Tibial nerve (tissue), 4 donors: ENCODE measurements around the gene CAT. TPM values are rescaled to one million over a fixed set of nuclear protein-coding genes. Genes with fewer than 3 reads are reported as not detected.

Experiments used
- DNase-seq, 2 donors: peaks; one replicate each; pipeline ENCODE4 v3.0.0-alpha.2; 2019; ENCODE audit warnings: low spot score in 2 of 2
- H3K27ac ChIP-seq, 4 donors: fragments of 200-600 bp; sonication (generic) in 3 of 4; one replicate each; pipeline ENCODE4 v1.5.1; 2017 to 2019; ENCODE audit warnings: mild to moderate bottlenecking in 1 of 4
- H3K27me3 ChIP-seq, 2 donors: fragments of 200-600 bp; sonication (generic) in 1 of 2; one replicate each; pipeline versions ENCODE4 v1.5.1 to v1.6.0; 2017 to 2019
- H3K36me3 ChIP-seq, 3 donors: fragments of 200-600 bp; sonication (generic); one replicate each; pipeline ENCODE4 v1.5.1; 2018 to 2019
- H3K4me1 ChIP-seq, 4 donors: fragments of 200-600 bp; sonication (generic) in 3 of 4; one replicate each; pipeline ENCODE4 v1.5.1; 2017 to 2019
- H3K4me3 ChIP-seq, 4 donors: fragments of 200-600 bp; sonication (generic) in 3 of 4; one replicate each; pipeline ENCODE4 v1.5.1; 2017 to 2019; ENCODE audit warnings: mild to moderate bottlenecking in 1 of 4, moderate library complexity in 1 of 4
- H3K9me3 ChIP-seq, 4 donors: fragments of 200-600 bp; sonication (generic) in 3 of 4; one replicate each; pipeline ENCODE4 v1.5.1; 2017 to 2019
- EP300 ChIP-seq, 2 donors: sonication (generic); formaldehyde crosslinking; IDR thresholded peaks; one replicate each; pipeline ENCODE4 v1.6.1; 2017; ENCODE audit warnings: antibody characterized with exemption in 2 of 2, mild to moderate bottlenecking in 1 of 2
- POLR2A ChIP-seq, 2 donors: fragments of 450-650 bp; IDR thresholded peaks; one replicate each; pipeline ENCODE4 v1.6.1; 2017; ENCODE audit warnings: antibody characterized with exemption in 2 of 2, mild to moderate bottlenecking in 2 of 2, moderate library complexity in 2 of 2
- WGBS, 2 donors: methylation state at CpG; one replicate each; pipeline ENCODE4 v1.1.5; 2018; 5-methylcytosine and 5-hydroxymethylcytosine counted together
- total RNA-seq, 4 donors: library from RNA; depleted of rRNA; stranded (reverse); fragments of >200 nt; gene quantifications; one replicate each; pipeline ENCODE4 v1.1.0, GENCODE V29; 2016
- TF ChIP-seq, protein P1 (sequence below), 5 experiments: fragments of 200-600 bp in 3 of 5; fragments of 450-650 bp in 2 of 5; sonication (generic) in 3 of 5; IDR thresholded peaks; one replicate each; pipeline ENCODE4 v1.5.1; 2016 to 2019; ENCODE audit warnings: antibody characterized with exemption in 5 of 5, mild to moderate bottlenecking in 3 of 5, moderate library complexity in 2 of 5

Gene CAT
- total RNA-seq, 4 donors from 2014 or later = 101 to 230 (median 147) TPM

GRCh38 chr11:34408580-34409172 is 30.1 kb upstream of the CAT start:
- WGBS, 2 donors = 81 to 90% methylated on average over 2 of the region's 2 CpGs
- no peak overlapping the region for H3K4me3 ChIP-seq
- H3K4me1 ChIP-seq = no peaks in the 10 kb centered on the region
- H3K27me3 ChIP-seq = no peaks in the 10 kb centered on the region
- no peak overlapping the region for H3K27ac ChIP-seq
- peaks cover 0 to 16% (median 4%) of the 10 kb centered on the region in 4 donors for H3K9me3 ChIP-seq
- no peaks in the 10 kb centered on the region for H3K36me3 ChIP-seq
- DNase-seq = no peak
- TF ChIP-seq EP300 (IDR thresholded peaks at IDR 0.05) = no peak
- TF ChIP-seq, protein P1, sequence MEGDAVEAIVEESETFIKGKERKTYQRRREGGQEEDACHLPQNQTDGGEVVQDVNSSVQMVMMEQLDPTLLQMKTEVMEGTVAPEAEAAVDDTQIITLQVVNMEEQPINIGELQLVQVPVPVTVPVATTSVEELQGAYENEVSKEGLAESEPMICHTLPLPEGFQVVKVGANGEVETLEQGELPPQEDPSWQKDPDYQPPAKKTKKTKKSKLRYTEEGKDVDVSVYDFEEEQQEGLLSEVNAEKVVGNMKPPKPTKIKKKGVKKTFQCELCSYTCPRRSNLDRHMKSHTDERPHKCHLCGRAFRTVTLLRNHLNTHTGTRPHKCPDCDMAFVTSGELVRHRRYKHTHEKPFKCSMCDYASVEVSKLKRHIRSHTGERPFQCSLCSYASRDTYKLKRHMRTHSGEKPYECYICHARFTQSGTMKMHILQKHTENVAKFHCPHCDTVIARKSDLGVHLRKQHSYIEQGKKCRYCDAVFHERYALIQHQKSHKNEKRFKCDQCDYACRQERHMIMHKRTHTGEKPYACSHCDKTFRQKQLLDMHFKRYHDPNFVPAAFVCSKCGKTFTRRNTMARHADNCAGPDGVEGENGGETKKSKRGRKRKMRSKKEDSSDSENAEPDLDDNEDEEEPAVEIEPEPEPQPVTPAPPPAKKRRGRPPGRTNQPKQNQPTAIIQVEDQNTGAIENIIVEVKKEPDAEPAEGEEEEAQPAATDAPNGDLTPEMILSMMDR (IDR thresholded peaks at IDR 0.05) = no peak
- no peak for TF ChIP-seq POLR2A (IDR thresholded peaks at IDR 0.05)

GRCh38 chr11:34411111-34411510 is 27.6 kb upstream of the CAT start:
- H3K27ac ChIP-seq = no peak overlapping the region
- no peaks in the 10 kb centered on the region for H3K4me1 ChIP-seq
- no peak for DNase-seq
- TF ChIP-seq POLR2A (IDR thresholded peaks at IDR 0.05) = no peak
- TF ChIP-seq EP300 (IDR thresholded peaks at IDR 0.05) = no peak
- TF ChIP-seq, protein P1 (IDR thresholded peaks at IDR 0.05) = no peak
- no peak overlapping the region for H3K4me3 ChIP-seq
- peaks cover 0 to 21% (median 6%) of the 10 kb centered on the region in 4 donors for H3K9me3 ChIP-seq
- H3K27me3 ChIP-seq = no peaks in the 10 kb centered on the region
- WGBS, 2 donors = 77 to 79% methylated on average over 3 of the region's 3 CpGs
- no peaks in the 10 kb centered on the region for H3K36me3 ChIP-seq

DNA sequence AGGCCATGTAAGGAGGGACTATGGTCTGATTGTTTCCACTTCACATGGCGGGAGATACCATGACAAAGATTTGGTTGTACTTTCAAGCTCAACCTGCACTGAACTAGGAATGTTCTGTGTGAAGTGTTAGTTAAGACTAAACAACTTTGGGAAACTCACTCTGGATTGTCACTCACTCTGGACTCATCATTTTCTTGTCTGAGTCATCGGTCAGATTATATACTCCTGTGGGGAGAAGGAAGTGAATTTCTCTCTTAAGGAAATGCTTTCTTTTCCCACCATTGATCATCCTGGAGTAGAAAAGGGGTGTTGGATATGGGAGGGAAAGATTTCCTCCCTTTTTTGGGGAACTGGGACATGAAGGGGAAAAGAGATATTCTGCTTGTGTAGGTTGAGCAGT is 26.9 kb upstream of the CAT start:
- Histone ChIP-seq H3K27me3 (no peaks in the 10 kb centered on the region), H3K4me1 (no peaks in the 10 kb centered on the region), H3K4me3 (no peak overlapping the region), H3K36me3 (no peaks in the 10 kb centered on the region), H3K9me3 (peaks cover 0 to 21% (median 6%) of the 10 kb centered on the region in 4 donors), H3K27ac (no peak overlapping the region)
- WGBS, 2 donors = 89 to 95% methylated on average over 2 of the region's 2 CpGs
- no peak for DNase-seq
- TF ChIP-seq EP300 (IDR thresholded peaks at IDR 0.05) (no peak), POLR2A (IDR thresholded peaks at IDR 0.05) (no peak)
- TF ChIP-seq, protein P1 (IDR thresholded peaks at IDR 0.05) = no peak

- Histone ChIP-seq H3K27ac (no peak overlapping the region), H3K36me3 (no peaks in the 10 kb centered on the region), H3K27me3 (no peaks in the 10 kb centered on the region), H3K4me1 (no peaks in the 10 kb centered on the region), H3K9me3 (peaks cover 0 to 21% (median 6%) of the 10 kb centered on the region in 4 donors), H3K4me3 (no peak overlapping the region)
- TF ChIP-seq POLR2A (IDR thresholded peaks at IDR 0.05) = no peak
- no peak for TF ChIP-seq EP300 (IDR thresholded peaks at IDR 0.05)
- TF ChIP-seq, protein P1 (IDR thresholded peaks at IDR 0.05) = no peak
- no peak for DNase-seq
- WGBS, 2 donors = 85 to 94% methylated on average over 1 of the region's 1 CpG
Measured at GRCh38 chr11:34413263-34413662, 25.5 kb upstream of the CAT start.

GRCh38 chr11:34415538-34415937 is 23.2 kb upstream of the CAT start:
- H3K27ac ChIP-seq = no peak overlapping the region
- TF ChIP-seq, protein P1 (IDR thresholded peaks at IDR 0.05) = no peak
- TF ChIP-seq POLR2A (IDR thresholded peaks at IDR 0.05) (no peak), EP300 (IDR thresholded peaks at IDR 0.05) (no peak)
- WGBS, 2 donors = 53 to 61% methylated on average over 4 of the region's 4 CpGs
- DNase-seq = no peak
- no peaks in the 10 kb centered on the region for H3K4me1 ChIP-seq
- H3K27me3 ChIP-seq = no peaks in the 10 kb centered on the region
- H3K36me3 ChIP-seq = no peaks in the 10 kb centered on the region
- peaks cover 0 to 21% (median 6%) of the 10 kb centered on the region in 4 donors for H3K9me3 ChIP-seq
- H3K4me3 ChIP-seq = no peak overlapping the region
